CD4-positive, alpha-beta T cell treated with Interleukin-4 for 4 hours (primary cell): ENCODE data around the gene TRIM9.

Experiments used
- DNase-seq: peaks from one replicate; pipeline ENCODE4 v3.0.0-alpha.2; 2020

Gene TRIM9

DNA sequence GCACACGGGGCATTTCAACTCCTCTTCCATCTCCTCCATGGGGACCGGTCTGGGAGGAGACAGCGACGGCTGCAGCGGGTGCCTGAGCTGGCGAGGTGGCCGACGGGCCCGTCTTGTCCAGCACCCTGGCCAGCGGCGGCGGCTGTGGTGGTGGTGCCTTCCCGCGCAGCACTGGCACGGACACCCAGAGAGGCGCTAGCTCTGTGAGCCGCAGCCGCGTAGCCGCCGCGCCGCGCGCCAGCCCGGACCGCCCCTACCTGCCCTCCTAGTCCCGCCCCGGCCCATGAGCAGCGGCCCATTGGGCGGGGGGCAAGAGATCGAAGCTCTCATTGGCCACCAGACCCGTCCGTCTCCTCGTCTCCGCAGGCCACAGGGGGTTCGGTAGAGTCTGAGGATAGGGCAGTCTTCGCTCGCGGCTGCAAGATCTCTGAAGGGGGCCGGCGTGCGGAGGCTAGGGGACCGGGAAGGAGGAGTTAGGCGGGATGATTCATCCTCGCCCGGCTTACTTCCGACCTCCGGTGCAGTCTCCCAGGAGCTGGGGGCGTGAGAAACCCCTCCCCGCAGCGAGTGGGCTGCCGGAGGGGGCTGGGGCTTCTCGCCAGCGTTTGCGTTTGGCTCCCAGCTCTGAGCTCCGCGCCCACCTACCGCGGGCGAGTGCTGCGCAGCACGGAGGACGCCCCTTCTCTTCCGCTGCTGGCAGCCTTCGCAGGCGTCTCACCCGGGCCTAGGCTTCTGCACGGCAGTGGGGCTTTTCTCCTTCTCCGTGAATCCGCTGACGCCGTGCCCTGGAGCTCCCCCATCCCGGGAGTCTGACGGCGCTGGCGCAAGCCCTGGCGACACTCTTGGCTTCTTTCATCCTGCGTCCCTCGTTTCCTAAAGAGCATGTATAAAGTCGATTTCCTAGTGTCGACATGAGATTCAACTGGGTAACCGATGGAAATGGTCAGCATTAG lies at the start of gene TRIM9:
Gene TRIM9 (minus strand): TSS at position 205 of the 953 bp plus-strand sequence. CDS start 166 bp downstream, at position 39.
- peak; percentile 93 for DNase-seq

DNA sequence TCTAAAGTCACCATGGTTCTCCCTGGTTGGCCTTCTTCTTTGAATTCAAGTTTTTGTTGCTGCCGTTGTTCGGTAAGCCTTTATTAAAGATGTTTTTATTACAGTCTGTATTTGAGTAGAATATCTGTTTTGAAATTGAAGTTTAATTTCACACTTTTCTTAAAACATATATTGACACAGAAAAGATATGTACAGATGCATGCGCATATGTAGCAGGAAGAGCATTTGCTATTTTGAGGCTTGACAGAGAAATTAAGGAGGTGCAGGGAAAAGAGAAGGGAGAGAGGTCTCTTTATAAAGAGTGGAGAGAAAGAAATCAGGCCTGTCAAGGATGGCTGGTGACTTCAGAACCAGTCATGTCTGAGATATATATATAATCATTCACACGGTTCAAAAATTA lies 46.0 kb upstream of the TRIM9 start:
- DNase-seq: no peak

DNA sequence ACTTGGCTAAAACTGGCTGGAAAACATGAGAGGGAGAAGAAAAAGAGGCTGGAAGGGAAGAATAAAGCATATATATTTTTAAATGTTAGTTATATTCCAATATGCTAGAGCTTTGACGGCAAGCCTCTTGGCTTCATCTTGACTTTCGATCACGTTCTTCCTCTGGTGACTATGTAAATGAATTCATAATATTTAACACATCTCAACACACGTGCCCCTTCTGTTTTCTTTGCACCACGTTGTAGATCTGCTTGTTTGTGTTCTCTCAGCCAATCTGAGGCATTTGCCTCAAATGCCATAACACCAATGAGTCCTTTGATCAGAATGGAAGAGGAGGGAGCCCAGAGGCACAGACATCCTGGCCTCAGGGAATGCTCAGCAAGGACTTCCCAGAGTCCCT lies 45.4 kb upstream of the TRIM9 start:
- DNase-seq: no peak

DNA sequence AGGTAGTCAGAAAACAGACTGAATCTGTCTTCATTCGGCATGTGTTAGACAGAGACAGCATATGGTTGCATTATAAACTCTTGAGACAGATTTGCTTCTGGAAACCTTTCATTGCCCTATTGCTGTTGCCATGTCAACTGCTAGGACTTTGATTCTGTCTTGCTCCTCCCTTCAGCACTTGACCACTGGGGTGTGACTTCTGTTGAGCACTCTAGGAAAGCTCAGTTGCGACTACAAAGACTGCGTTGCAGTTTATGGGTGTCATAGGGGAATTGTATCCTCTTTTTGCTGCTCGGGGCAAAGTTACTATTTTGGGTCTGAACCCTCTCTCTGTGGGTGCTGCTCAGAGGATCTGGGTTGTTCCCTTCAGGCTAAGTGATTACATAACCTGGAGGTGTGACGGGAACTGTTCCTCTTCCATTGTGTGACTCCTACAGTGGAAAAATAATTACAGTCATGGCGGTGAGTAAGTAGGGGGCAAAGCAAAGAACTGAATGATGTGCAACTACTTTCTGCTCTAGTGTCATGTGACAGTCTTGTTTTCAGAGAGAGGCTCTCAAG lies 44.3 kb upstream of the TRIM9 start:
- no peak for DNase-seq

DNA sequence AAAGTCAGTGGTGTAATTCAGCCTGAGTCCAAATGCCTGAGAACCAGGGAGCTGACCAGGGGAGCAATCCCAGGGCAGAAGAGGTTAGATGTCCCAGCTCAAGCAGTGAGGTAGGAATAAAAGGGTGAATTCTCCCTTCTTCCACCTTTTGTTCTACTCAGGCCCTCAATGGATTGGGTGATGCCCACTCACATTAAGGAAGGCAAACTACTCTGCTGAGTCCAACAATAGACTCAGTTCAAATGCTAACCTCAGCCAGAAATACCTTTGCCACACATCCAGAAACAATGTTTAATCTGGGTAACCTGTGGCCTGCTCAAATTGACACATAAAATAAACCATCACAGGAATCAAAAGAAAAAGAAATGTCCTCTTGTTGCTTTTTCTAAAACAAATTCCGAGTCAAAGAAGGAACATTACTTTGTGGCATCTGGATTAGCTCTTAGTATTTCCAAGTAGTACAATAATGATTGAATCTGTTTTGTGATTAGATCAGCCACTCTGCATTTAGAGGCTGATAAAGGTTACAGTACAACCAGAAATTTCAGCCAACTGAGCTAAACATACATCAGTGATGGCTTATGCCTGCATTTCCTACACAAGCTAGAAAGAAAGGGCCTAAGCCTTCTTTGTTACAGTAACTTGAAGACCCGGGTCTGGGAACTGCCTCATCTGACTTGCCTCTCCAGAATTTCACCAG lies 43.6 kb upstream of the TRIM9 start:
- no peak for DNase-seq

DNA sequence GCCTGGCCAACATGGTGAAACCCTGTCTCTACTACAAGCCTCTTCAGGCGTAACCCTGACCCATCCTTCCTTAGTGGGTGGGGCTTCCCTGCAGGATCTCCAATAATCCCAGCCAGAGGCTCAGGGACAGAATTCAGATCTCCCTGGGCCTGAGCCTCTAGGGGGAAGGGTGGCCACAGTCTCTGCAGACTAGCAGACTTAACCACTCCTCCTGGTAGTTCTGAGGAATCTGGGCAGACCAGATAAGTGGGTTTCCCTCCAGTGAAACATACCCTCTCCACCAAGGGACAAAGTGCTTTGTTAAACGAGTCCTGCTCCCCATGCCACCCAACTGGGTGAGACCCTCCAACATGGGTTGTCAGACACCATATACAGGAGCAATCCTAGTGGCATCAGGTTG lies 36.6 kb upstream of the TRIM9 start:
- DNase-seq: no peak

DNA sequence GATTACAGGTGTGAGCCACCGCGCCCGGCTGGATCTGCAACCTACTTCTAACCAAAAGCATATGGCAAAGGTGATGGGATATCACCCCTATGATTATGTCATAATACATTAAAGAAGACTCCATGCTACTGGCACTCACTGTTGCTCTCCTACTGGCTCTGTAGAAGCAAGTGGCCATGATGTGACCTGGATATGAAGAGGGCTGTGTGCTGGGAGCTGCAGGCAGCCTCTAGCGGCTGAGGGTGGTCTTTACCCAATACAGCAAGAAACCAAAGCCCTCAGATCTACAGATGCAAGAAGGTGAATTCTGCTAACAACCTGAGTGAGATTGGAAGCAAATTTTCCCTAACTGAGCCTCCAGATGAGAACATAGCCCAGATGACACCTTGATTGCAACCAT lies 34.2 kb upstream of the TRIM9 start:
- no peak for DNase-seq

DNA sequence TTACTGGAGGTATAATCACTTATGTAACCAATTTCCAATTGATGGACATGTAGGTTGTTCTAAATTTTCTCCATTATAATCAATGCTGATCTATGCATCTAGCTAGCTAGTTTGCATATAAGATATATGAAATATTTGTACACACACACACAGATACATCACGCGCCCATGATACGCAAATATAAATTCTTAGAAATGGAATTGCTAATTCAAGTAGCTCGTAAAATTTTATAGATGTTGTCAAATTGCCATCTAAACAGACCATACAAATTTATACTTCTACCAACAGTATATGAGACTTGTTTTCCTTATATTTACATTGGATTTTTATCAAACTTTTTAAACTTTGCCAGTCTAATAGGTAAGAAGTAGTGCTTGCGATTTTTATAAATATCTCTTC lies 29.1 kb upstream of the TRIM9 start:
- DNase-seq: no peak

DNA sequence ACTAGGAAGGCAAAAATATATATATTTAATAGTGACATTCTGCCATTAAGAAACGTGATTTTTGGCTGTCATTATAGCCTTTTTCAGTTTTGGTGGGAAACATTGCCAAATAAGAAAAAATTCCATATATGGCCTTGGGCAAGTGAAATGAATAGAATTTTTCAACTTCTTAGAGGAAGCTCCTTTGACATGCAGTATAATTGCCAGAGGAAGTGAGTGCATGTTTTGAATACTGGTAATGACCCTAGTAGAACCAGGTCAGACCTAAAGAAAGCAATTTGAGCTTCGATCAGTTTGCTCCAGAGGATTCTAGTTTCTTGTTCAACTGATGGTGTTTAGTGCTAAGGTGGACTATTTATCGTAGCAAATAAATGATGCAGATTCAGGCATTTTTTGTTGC lies 26.2 kb upstream of the TRIM9 start:
- DNase-seq: no peak

DNA sequence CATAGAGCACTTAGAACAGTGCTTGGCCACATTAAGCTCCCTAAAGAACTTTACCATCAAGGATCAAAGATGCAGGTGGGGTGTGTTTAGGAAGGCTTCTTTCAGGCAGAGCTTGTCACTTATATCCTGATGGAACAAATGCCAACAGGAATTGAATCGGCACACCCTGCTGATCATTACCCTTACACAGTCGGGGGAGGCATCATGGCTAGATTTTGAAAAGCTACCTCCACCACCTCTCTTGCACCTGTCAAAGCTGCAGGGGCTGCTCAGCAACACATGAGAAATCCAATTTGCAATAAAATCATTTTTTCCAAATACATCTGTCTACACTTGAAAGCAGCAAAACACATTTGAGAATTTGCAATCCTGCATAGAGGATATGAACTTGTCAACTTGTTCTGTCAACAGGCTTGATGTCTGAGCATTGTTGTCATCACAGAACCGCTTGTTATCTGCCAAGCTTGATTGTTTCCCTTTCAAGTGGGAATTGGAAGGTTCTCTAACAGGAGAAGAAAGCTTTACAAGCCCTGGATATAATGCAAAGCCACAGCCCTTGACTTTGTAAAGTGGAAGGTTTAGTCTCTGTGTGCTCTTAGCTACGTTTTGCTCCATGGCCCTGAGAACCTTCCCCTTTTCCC lies 24.6 kb upstream of the TRIM9 start:
- no peak for DNase-seq

DNA sequence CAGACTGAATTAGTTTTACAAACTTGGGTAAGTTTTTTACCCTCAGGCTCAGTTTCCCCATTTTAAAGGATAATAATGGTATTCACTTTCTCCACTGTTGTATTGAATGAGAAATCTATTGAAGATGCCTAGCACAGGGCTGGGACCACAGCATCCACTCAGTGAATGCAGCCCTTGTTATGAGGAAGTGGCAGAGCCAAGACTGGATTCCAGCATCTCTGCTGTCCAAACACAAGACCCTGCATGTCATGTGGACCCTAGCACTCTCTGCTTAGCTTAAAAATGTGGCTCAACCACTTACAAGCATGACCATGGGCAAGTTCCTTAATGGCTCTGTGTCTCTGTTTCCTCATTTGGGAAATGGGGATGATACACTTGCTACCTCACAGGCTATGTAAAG lies 24.1 kb upstream of the TRIM9 start:
- no peak for DNase-seq

DNA sequence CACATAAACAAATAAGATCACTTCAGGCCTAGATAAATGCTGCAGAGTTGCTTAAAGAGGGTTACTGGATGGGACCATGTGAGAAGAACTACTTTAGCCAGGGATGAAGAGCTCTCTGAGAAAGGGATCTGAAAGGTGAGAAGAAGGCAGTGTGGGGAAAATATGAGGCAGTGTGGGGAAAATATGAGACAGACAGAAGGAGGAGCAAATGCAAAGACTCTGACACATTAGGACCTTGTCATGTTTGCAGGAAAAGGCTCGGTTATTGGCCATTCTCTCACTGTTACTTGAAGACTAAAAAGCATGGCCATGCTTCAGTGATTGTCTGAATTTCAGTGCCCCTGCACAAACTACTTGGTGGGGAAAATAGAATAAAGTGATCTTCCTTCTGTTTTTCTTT lies 22.7 kb upstream of the TRIM9 start:
- no peak for DNase-seq

DNA sequence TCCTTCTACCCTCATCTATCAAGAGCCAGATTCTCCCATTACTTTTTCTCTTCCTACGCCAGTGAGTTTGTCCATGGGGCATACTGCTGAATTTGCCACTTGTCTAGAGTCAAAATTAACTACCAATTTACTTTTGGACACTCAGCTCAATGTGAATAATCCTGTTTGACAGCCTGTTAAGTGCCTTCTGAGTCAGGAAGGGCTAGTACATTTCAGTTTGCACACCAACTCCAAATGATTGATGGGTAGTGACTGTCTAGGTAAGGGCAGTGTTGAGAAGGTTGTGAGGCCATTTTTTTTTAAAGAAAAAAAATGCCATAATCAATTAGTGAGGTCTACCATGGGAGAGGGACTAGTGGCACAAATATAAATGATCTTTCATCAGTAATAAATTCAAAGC lies 21.8 kb upstream of the TRIM9 start:
- DNase-seq: no peak

DNA sequence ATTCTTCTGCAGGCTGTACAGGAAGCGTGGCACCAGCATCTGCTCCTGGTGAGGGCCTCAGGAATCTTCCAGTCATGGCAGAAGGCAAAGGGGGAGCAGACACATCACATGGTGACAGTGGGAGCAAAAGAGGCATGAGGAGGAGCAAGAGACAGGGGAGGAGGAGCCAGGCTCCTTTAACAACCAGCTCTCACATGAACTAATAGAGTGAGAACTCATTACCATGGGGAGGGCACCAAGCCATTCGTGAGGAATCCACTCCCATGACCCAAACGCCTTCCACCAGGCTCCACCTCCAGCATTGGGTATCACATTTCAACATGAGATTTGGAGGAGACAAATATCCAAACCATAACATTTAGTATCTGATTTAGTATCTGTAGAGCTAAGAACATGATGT lies 14.7 kb upstream of the TRIM9 start:
- no peak for DNase-seq

DNA sequence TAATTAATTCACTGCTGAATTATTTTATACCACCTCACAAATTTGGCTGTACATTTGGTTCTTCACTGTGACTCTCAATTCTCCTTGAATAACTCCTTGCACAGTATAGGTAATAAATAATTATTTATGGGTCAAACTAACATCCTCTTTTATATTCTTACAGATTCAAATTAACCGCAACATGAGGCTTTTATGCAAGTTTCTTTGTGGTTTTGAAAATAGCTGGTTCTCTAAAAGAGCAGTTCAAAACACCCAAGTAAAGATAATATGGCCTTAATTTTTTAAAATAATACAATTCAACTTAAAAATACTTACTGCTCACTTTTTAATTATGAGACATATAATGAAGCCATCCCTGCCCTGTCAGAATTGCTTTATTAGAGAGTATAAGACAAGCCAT lies 12.9 kb upstream of the TRIM9 start:
- no peak for DNase-seq

DNA sequence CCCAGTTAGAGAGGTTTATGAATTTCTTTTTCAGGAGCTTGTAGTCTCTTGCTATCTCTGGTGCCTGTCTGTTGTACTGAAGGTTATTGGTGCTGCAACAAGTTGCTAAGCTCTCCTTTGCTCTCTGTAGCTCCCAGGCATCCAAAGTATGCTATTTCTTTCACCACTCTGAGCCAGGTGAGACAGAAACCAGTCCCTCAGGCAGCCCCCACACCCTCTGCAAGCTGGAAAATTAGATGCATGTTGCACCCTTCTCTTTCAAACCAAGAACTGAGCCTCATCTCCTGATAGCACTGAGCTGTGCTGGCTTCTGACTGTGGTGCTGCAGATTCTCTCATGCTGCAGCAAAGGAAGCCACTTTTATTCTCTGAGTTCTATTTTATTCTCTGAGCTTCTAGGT lies 9.6 kb upstream of the TRIM9 start:
- DNase-seq: no peak

DNA sequence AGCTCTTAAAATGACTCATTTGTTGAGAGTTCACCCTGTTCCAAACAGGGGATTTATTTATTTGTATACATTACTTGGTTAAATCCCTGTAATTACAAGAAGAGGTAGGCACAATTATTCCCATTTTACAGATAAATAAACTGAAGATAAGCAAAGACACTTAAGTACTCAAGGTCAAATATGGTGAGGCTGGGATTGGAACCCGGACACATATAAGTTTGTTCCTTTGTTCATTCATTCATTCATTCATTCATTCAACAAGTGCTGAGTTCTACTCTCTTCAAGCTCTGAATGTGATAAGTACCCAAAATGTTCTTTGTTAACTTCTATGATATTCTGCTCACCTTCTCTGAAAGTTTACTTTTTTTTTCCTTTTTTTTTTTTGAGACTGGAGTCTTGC lies 2.4 kb upstream of the TRIM9 start:
- no peak for DNase-seq

DNA sequence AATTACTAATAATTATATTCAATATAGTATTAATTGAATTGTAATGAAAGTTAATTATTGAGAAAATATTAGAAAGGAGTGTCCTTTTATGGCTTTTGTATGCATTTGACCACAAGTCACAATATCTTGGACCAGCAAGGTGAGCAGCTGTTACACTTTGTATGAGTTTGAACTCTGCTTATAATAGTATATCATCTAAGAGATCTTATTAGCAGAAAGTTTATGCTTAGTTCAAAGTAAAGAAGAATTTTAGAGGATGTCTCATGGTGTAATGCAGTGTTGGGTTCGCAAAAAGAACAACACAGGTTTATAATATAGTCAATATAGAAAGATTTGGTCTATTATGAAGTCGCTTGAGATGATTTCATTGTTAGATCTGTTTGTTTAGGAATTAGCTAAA lies 2.0 kb upstream of the TRIM9 start:
- no peak for DNase-seq

DNA sequence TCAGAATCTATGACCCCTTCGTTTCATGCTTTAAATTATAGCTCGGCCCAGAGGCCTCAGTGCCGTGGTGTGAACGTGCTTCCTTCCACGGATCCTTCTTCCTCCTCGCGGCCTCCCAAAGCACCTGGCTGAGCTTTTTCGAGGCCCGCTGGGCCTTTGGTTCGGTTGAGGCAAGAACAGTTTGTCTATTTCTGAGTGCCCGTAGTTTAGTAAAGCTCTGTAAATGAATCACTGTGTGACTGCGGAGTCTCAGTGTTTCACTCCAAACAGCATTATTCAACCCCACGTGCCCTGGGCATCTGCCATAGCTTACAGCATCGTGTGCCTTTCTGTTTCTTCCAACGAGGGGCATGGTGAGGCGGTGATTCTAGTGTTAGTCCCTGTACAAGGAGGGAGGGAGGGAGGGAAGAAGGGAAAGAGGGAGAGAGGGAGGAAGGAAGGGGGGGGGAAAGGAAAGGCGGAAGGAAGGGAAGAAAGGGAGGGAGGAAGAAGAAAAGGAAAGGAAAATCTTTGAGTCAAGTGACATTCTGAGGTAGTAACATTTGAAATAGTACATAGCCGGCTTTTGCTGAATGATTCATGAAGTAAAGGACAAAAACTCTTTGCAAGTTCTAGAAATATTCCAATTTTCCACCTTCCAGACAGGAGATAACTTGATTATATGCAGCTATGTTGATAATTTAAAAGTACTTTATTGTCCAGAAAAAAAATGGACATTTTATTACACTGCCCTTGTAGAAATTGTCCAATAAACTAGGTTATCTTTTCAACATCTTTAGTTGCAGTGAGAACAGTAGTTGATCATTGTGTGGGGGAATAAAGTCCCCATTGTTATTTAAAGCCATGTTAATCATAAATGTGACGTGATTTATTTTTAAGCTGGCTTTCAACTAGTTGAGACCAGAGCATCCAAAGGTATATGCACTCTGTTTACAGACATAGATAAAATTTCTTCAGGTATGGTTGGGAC lies 1.2 kb upstream of the TRIM9 start:
- DNase-seq: no peak

DNA sequence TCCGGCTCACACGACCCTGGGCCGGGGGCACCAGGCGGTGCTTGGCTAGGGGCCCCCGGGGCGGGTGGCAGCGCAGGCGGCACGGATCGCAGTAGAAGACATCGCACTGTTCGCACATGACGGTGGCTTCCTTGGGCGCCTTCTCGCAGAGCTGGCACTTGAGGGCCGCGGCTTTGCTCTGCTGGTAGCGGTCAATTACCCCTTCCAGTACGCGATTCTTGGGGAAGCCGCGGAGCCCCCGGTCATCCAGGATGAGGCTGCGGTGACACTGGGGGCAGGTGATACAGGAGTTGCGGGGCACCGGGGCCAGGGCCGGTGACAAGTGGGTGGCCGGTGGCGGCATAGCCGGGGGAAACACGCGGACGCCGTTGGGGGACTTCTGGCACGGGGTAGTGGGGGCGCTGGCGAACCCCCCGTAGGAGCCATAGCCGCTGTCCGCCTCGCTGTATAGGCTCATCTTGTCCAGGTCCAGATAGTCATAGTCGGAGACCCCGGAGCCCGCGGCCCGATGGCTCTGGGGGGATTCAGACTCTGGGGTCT lies 553 bp downstream of the TRIM9 start:
- DNase-seq: no peak

DNA sequence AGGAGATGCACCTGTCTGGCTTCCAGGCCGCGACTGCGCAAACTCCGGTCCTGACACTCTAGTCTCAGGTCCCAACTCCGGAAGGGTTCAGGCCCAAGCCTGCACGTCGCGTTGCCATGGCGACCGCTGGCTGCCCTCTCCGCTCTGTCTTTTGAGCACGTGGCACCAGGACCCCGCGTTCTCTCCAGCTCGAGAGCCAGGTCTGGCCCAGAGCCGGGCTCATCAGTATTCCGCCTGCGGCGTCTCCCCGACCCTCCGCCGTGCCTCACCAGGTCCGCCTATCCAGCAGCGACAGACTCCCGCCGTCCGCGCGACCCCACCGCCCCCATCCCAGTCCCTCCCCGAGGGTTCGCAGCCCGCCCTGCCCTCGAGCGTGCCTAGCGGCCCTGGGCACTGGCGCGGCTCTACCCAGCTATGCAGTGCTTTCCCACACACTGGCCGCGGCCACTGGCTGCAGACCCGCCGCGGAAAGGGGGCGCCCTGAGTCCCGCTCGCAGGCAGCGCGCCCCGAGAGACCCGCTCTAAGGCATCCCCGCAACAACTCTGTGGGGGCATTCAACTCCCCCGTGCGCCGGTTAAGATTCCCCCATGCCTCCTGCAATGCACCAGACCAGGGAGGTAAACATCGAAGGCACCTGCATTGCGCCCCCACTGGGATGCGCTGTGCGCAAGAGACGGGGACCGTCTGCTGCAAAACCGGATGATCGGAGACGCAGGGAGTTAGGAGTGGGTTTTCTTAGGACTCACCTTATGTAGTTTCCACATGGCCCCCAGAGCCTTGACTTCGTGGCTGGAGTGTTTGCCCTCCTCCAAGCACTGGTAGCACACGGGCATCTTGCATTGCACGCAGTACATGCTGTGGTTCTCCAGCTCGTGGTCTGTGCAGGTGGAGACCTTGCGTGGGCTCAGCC lies 1.3 kb downstream of the TRIM9 start:
- peak; percentile 15 for DNase-seq
